IPS-11a (cell line): ENCODE measurements around the gene TRIM40.
"Not testable (repeated sequence)": the region's sequence is repeated elsewhere in the genome, so short reads cannot be mapped to it uniquely, and the experiment has no call there.

Experiments used
- H3K4me3 ChIP-seq: one replicate; pipeline ENCODE4 v1.5.1; 2013; ENCODE audit warnings: low read depth, low read length, control low read depth

TRIM40 gene

DNA sequence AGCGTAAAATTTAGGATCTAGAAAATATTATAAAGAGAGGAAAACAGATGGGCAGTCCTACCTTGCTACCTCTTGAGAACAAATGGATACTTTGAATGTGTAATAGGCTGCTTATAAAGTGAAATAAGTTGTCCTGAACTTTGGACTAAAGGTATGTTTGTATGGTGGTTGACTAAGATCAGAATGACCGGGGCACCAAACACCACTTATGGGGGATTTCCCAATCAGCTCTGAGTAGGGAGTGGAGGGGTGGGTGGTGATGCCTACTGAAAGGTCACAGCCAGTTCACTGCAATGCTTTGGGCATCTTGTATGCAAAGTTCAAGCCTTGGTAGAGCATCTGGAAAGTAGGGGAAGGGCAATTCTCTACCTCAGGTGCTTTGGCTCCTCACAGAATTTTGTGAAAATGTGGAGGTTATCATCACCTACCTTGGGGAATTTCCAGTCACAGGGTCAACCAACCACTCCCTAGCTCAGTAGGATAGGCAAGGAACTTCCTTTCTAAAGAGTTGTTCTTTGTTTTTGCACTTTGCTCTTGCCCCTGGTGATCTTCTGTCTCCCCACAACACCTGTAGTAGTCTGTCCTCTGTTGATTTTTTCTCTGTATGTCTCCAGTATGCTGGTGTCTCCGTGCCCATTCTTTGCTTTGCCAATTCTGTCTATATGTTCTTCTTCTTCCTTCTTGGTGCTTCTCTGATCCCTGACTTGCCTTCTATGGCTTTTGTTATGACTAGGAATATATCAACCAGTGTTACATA, 22.8 kb upstream of the TRIM40 start, which contains the start of gene TRIM31:
TSS of gene TRIM31 (minus strand) at position 88 of the 757 bp plus-strand sequence. CDS start 285 bp downstream, outside the sequence.
- H3K4me3 ChIP-seq, result no peak within 1 kb of the TSS

DNA sequence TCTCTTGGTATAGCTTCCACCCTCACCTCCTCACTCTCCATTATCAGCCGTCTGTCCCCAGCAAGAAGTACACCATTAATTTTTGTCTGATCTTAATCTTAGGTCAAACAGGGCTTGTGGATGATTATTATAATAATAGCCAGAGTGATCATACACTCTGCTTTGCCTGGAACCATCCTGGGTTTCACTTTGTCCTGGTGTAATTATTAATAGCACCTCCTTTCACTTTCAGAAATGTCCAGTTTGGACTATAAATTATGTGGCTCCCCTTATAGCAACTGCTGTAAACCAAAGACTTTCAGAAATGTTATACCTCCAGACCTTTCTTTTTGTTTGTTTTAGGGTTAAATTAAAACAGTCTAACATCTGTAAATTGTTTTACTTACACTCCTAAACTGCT, 22.1 kb upstream of the TRIM40 start:
- H3K4me3 ChIP-seq, result no peak overlapping the region

DNA sequence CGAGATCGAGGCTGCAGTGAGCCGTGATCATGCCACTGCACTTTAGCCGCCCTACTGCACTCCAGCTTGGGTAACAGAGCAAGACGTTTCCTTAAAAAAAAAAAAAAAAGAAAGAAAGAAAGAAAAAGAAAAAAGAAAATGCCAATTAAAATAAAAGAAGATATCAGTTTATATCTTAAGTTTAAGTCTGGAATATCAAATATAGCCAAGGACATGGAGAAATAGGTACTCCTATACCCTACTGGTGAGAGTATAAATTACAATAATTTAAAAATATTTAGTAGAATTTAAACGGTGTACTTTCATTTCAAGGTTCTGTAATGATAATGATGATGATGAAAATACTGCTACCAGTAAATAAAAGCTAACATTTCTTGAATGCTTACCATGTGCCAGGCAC, 19.2 kb upstream of the TRIM40 start:
- H3K4me3 ChIP-seq, result no peak overlapping the region

DNA sequence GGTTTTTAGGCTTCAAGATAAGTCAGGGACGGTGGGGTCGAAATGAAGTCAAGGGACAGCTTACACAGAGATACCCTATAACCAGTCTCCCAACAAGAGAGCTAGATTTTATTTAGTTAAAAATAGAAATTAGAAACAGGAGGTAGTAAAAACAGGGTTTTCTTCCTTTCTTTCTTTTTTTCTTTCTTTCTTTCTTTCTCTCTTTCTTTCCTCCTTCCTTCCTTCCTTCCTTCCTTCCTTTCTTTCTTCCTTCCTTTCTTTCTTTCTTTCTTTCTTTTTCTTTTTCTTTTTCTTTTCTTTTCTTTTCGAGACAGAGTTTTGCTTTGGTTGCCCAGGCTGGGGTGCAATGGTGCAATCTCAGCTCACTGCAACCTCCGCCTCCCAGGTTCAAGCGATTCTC, 17.2 kb upstream of the TRIM40 start:
- H3K4me3 ChIP-seq, result not testable (repeated sequence)

DNA sequence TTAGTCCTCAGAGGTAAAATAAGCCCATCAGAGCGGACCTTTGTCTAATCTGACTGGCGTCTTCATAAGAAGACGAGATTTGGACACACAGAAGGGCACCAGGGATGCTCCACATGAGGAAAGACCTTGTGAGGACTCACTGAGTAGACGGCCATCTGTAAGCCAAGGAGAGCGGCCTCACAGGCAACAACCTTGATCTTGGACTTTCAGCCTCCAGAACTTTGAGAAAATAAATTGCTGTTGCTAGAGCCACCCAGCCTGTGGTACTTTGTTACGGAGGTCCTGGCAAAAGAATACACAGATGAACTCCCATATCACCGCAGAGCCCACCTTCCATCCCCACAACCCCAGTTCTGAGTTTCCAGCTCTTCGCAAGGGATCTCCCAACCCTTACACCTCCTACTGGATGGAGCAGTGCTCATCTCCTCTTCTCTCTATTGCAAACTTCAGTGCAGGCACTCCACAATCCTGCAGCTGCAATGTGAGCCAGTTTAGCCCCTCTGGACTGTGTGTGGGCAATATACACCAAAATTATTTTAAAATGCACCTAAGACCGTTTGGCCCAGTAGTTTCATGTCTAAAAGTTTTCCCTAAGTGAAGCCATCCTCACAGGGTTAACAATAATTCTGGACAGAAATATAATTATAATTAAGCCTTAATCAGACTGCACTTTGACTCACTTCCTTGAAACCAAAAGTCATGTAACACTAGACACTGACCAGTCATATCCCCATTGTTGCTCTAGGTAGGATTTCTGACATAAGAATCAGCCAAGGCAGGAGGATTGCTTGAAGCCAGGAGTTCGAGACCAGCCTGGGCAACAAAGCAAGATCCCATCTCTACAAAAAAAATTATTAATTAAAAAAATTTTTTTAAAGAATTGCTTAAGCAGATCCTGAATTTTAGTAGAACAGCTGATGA, 14.2 kb upstream of the TRIM40 start:
- H3K4me3 ChIP-seq, result no peak overlapping the region

DNA sequence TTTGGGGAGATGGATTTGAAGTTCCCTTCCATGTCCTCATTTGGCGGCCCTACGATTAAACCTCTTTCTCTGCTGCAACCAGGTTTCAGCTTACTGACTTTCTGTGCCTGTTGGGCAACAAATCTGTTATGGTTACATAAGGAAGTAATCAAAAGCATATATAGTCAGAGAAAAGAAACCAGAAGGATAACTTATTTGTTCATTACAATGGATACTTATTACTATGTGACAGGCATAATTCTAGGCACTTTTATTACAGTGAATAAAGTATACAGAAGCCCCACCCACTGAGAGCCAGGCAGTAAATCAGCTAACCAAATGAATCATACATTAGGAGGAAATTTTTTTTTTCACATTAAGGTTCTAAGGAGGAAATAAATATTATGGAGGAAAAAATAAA, 13.4 kb upstream of the TRIM40 start:
- no peak overlapping the region for H3K4me3 ChIP-seq

DNA sequence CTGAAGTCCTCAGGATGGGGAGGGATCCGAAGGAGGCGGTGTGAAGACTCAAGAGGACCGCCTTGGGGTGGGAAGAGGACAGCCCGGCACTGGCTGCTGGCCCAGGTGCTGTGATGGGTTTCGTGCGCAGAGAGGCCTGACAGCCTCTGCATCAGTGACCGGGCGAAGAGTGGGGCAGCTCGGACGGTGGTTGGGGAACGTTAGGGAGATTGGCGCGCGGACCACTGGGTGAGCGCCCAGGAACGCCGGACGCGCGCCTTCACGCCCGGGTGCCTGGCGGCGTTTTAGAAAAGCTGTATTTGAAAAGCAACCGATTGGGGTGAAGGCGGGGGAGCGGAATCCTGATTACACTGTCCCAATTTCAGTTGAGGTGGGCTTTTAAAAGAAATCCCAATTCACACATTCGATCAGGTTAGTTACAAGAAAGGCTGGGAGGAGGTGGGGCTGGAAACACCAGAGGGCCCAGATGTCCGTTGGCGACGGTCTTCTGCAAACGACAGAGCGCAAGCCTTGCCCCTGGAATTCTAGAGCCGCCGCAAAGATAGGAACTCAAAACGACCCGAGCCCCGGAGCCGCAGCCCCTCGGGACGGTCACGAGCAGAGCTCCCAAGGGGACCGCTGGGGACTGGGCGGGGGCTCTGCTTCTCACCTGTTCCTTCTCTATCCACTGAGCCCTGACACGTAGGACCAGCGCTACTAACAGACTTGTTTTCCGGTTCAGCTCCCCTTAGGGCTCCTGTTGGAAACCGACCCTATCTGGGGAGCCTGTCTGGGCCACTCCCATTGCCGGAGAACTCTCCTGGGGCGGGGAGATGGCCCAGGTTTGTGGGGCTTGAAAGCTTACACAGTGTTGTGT, 8.5 kb upstream of the TRIM40 start:
- H3K4me3 ChIP-seq, result peak overlapping the region; percentile 41

DNA sequence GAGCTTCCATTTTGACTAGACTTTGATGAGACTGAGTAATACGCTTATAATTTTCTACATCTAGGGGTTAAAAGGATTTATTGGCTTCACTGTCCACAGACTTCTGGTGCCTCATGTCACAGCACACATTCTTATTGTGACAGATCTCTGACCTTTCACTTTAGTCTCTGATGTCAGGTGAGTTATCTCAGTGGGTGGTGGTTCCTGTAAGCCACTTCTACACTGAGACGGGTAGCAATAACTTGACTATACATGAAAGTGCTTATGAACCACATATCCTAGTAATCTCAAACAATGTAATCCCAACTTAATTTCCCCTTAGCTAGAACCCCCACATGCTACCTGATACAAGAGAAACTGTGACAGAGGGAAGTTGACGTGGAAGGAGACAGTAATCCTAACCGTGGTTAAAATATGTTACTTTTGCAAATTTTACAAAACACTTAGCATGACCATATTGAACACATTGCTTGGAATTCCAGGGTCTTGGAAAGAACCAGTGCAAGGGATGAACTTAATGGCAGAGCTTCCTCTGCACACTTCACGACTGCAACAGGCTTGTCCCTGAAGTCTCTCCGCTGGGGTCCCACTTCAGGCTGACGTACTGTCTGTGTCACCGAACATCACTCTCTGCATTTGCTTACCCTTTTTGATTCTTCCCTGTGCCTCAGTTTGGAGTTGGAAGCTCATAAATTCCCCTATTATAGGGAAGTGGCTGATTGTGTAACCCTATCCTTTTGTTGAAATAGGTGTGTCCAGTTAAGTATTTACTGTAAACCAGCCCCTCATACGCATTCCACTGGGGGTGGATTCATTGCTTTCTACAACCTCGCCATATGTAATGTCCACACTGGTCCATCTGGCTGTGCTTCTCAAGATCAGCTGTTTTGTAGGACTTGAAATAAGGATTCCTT, 6.4 kb upstream of the TRIM40 start:
- no peak overlapping the region for H3K4me3 ChIP-seq

DNA sequence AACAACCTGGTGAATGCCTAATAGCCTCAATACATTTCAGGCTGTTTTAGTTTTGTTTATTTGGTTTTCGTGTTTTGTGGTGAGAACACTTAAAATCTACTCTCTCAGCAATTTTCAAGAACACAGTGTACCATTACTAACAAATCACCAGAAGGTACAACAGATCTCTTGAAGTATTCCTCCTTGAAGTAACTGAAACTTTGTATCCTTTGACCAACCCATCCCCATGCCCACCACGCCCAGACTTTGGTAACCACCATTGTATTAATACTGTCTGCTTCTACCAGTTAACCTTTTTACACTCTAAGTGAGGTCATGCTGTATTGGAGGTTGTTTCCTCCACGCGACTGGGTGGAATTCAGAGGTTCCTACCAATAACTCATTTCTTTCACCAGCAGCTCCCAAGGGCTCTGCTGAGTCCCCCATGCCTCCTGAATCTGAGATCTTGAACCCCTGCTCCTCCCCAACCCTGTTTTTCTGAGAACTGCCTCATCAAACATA, 5.7 kb upstream of the TRIM40 start:
- H3K4me3 ChIP-seq, result no peak overlapping the region

DNA sequence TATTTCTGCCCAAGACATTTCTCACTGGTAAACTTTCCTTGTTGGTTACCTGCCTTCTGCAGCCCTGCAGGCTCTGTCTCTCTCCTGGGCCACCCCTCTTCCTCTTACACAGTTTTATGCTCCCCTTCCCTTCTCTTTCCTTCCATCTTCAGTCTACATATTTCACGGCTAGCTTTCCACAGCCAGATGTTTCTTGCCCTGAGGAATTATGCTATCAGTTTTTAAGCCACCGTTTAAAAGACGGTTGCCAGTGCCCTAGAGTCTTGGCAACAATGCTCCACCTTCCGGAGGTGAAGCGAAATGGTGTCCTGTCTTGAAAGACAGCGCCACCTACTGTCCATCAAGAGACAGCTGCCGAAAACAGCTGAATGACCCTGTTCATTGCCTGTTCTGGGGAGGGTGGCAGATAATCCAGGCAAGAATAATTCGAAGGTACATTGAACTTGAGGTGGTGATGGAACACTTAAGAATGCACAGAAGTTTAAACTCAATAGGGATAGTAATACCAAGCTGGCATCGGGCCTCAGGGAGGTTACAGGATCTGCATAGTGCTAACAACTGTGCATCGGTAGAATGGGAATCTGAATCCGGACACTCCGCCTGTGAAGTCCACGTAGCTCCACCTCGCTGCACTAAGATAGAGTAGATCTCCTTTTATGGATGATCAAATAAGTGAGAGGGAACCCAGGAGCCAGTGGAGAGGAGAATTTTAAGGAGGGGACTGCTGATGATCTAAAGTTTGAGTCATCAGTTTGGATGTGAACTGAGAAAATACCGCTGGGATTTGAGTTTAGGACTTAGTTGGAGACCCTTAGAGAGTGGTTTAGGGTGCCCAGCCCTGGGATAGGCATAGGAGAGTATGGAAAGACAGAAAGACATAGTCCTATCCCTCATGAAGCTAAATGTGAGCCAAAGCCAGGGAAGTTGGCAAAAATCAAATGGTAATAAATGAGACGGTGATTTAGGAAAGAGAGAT, 4.8 kb upstream of the TRIM40 start:
- no peak overlapping the region for H3K4me3 ChIP-seq

DNA sequence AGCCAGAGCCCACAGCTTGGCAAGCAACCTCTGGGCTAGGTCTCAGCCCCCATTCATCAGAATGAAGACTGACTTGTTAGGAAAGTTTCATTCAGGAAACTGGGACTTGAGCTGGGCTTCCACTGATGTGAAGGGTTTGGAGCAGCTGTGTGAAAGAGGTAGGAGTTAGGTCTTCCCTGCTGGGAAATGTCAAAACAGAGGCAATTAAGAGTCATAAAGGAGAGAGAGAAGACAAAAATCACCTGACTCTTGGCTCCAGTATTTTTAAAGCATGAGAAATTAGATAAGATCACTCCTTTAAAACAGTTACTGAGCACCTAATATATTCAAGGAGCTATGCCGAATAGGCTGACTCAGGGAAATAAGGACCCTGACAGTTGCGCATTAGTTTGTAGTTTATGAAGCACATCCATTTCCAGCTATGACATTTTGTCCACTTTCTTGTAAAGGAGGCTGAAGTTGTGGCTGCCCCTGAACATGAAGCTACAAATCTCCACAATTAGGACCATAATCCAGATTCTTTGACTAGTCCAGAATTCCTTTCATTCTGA, 3.9 kb upstream of the TRIM40 start:
- no peak overlapping the region for H3K4me3 ChIP-seq

DNA sequence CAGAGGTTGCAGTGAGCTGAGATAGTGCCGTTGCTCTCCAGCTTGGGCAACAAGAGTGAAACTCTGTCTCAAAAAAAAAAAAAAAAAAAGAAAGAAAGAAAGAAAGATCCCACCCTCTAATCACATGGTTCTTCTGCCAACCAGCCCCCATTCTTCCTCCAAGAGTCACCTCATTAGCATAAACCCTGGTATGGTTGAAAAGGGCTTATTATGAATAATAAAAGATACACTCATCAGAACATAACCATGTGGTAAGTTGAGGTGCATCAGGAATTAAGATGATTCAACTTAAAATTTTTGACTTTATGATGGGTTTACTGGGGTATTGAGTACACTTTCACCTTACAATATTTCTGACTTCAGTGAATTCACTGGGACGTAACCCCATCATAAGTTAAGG, 793 bp upstream of the TRIM40 start:
- H3K4me3 ChIP-seq, result no peak overlapping the region

DNA sequence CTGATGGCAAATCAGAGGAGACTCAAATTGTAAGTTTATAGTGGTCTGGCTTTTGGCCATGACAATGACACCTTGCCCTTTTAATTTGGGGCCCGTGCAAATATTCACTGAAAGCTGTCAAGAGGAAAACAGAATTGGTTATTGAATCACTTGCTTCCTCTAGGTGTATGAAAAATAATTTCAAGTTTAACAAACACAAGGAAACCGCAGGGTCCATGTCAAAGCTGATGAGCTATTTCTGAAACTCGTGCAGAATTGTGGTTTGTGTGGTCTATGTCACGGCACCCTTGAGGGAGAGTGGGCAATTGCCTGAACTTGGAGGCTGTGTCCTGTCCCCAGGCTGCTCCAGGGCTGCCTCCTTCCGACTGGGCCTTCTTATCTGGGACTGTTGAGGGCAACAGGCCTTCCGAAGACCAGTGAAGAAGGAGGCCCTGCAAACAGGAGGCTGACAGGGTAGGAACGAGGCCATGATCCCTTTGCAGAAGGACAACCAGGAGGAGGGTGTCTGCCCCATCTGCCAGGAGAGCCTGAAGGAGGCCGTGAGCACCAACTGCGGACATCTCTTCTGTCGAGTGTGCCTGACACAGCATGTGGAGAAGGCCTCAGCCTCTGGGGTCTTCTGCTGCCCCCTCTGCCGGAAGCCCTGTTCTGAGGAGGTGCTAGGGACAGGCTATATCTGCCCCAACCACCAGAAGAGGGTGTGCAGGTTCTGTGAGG, 788 bp downstream of the TRIM40 start:
- H3K4me3 ChIP-seq, result no peak overlapping the region

DNA sequence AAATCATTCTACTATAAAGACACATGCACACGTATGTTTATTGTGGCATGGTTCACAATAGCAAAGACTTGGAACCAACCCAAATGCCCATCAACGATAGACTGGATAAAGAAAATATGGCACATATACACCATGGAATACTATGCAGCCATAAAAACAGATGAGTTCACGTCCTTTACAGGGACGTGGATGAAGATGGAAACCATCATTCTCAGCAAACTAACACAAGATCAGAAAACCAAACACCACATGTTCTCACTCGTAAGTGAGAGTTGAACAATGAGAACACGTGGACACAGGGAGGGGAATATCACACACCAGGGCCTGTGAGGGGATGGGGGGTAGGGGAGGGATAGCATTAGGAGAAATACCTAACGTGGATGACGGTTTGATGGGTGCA, 4.3 kb downstream of the TRIM40 start:
- H3K4me3 ChIP-seq, result not testable (repeated sequence)

DNA sequence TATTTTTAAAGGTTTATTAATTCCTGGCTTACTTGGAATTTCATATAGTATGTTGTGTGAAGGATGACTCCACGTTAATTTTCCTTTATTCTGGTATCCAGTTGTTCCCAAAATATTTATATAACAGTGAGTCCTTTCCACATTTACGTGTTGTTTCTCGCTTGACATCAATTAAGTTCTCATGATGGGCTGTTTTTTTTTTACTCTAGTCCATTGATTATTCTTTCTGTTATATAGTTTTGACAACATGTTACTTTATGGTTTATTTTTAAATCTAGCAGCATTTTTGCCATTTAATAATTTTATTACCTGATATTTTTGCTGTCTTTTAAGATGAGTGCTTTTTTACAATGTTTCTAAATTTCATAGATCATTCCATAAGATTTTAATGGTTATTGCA, 6.7 kb downstream of the TRIM40 start:
- no peak overlapping the region for H3K4me3 ChIP-seq

DNA sequence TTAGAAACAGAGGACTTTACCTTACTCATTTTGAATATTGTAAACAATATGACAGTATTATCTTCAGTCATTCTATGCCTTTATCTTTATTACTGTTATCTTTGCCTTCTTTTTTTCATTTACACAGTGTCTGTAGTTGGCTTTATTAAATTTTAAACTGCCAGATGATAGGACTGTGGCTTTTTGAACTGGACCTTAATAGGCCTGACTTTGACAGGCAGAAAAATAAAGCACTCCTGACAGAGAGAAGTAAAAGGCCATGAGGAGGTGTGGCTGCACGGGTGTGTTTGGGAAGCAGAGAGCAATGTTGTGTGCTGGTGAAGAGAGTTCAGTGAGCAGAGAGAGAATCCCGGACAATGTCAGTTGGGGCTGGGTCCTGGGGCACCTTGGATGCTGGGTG, 7.8 kb downstream of the TRIM40 start:
- H3K4me3 ChIP-seq, result no peak overlapping the region

DNA sequence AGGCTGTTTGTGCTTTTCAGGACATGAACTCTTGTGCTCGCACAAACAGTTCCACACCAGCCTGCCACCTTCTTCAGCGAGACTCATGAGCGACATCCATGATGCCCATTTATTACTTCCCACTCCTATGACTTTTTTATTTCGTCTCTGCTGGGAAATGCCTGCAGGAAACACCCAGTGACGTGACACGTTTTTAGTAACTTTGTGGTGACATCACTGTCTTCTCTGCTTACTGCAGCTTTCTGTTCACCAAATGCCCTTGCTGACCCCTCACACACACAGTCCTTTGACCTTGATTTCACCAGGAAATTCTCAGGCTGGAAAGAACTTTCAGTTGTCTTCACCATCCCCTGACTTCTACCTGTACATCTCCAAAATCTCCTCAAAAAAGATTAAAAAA, 8.9 kb downstream of the TRIM40 start:
- H3K4me3 ChIP-seq, result no peak overlapping the region

DNA sequence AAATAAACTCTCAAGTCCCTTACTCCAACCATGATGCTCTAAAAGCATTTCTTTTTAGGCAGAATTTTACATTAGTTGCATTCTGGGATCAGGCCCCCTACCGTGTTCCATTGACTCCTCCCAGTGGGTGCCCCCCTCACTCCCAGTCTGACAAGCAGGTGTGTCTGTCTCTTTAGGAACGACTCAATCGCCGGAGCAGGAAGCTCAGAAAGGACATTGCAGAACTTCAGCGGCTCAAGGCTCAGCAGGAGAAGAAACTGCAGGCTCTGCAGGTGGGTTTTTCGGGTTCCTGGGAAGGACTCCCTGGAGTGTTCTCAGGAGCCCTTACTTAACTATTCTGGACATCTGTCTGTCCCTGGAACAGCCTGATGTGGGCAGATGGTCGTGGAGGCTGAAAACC, 9.9 kb downstream of the TRIM40 start:
- no peak overlapping the region for H3K4me3 ChIP-seq
